RWPE2 (cell line): Measurements from ENCODE around the gene BCL3.

Experiments
- ATAC-seq: fragments of 200-7000 bp; cut with Tn5 transposase; 3 replicates; pipeline ENCODE4 v1.9.1; 2021; ENCODE audit warnings: low read depth
- DNase-seq: peaks from one replicate; pipeline ENCODE4 v3.0.0-alpha.2; 2020; ENCODE audit warnings: low spot score
- H3K27ac ChIP-seq: fragments of 450-650 bp; 2 replicates; pipeline ENCODE4 v1.5.1; 2017; ENCODE audit warnings: mild to moderate bottlenecking; ENCODE audit not compliant: poor library complexity, severe bottlenecking
- H3K27me3 ChIP-seq: fragments of 250-450 bp; sonication (Bioruptor Pico); 2 replicates; pipeline ENCODE4 v1.5.1; 2021; ENCODE audit warnings: mild to moderate bottlenecking, moderate library complexity; ENCODE audit not compliant: insufficient read depth, poor library complexity, severe bottlenecking
- H3K36me3 ChIP-seq: fragments of 250-450 bp; sonication (Bioruptor Pico); 2 replicates; pipeline ENCODE4 v1.5.1; 2020; ENCODE audit warnings: low read depth, mild to moderate bottlenecking, moderate library complexity
- H3K4me1 ChIP-seq: fragments of 250-450 bp; sonication (Bioruptor Pico); 2 replicates; pipeline ENCODE4 v1.5.1; 2021; ENCODE audit warnings: mild to moderate bottlenecking, moderate library complexity; ENCODE audit not compliant: insufficient read depth, poor library complexity, severe bottlenecking
- H3K4me3 ChIP-seq: fragments of 250-450 bp; sonication (Bioruptor Pico); 2 replicates; pipeline ENCODE4 v1.5.1; 2021; ENCODE audit warnings: mild to moderate bottlenecking, moderate library complexity; ENCODE audit not compliant: severe bottlenecking
- H3K9me3 ChIP-seq: fragments of 250-450 bp; sonication (Bioruptor Pico); 2 replicates; pipeline ENCODE4 v1.5.1; 2021; ENCODE audit warnings: mild to moderate bottlenecking, moderate library complexity; ENCODE audit not compliant: severe bottlenecking
- TF ChIP-seq, protein P1 (sequence below): fragments of 450-650 bp; IDR thresholded peaks from one replicate; pipeline ENCODE4 v1.5.1; 2017; ENCODE audit warnings: mild to moderate bottlenecking, moderate library complexity; ENCODE audit not compliant: poor library complexity, severe bottlenecking

Gene BCL3

DNA sequence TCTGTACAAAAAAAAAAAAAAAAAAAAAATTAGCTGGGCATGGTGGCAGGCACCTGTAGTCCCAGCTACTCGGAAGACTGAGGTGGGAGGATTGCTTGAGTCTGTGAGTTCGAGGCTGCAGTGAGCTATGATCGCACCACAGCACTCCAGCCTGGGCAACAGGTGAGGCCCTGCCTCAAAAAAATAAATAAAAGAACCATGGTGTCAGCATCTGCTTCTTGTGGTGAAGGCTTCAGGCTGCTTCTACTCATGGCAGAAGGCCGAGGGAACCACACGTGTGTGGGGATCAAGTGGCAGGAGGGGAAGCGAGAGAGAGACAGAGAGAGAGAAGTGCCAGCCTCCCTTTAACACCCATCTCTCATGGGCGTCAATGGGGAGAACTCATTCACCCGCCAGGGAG, 13.5 kb downstream of the BCL3 start:
- Histone ChIP-seq H3K4me3 (no peak overlapping the region), H3K9me3 (no peaks in the 10 kb centered on the region), H3K36me3 (peaks cover 19% of the 10 kb centered on the region), H3K4me1 (peaks cover 6% of the 10 kb centered on the region), H3K27ac (no peak overlapping the region), H3K27me3 (no peaks in the 10 kb centered on the region)
- TF ChIP-seq, protein P1, sequence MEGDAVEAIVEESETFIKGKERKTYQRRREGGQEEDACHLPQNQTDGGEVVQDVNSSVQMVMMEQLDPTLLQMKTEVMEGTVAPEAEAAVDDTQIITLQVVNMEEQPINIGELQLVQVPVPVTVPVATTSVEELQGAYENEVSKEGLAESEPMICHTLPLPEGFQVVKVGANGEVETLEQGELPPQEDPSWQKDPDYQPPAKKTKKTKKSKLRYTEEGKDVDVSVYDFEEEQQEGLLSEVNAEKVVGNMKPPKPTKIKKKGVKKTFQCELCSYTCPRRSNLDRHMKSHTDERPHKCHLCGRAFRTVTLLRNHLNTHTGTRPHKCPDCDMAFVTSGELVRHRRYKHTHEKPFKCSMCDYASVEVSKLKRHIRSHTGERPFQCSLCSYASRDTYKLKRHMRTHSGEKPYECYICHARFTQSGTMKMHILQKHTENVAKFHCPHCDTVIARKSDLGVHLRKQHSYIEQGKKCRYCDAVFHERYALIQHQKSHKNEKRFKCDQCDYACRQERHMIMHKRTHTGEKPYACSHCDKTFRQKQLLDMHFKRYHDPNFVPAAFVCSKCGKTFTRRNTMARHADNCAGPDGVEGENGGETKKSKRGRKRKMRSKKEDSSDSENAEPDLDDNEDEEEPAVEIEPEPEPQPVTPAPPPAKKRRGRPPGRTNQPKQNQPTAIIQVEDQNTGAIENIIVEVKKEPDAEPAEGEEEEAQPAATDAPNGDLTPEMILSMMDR, result no peak
- no peak for DNase-seq
- no peak for ATAC-seq

DNA sequence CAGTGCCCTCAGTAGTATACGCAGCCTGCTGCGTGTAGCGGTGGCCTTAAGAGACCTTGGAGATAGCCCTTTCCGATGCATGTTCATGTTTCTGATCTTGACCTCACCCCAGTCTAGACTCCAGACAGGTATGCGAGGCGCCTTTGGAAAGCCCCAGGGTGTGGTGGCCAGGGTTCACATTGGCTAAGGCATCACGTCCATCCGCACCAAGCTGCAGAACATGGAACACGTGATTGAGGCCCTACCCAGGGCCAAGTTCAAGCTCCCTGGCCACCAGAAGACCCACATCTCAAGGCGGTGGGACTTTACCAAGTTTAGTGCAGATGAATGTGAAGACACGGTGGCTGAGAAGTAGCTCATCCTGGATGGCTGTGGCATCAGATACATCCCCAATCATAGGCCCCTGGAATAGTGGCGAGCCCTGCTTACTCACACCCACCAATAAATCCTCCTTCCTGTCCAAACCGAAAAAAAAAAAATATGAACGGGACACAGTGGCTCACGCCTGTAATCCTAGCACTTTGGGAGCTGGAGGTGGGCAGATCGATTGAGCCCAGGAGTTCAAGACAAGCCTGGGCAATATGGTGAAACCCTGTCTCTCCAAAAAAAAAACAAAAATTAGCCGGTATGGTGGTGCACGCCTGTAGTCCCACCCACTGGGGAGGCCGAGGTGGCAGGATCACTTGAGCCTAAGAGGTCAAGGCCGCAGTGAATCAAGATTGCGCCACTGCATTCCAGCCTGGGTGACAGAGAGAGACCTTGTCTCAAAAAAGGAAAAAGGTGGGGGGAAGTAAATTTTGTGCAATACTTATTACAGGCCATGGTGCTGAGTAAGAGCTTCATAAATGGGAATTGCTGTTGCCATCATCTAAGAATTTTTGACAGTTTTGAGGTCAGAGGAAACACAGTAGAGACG, 16.8 kb downstream of the BCL3 start:
- Histone ChIP-seq H3K27ac (peak overlapping the region; percentile 49), H3K27me3 (no peaks in the 10 kb centered on the region), H3K9me3 (peaks cover 5% of the 10 kb centered on the region), H3K4me1 (peaks cover 6% of the 10 kb centered on the region), H3K4me3 (no peak overlapping the region), H3K36me3 (no peaks in the 10 kb centered on the region; the same call in 1 of the 2 replicates)
- TF ChIP-seq, protein P1, result no peak
- DNase-seq, result no peak
- peak; percentile 18 for ATAC-seq

DNA sequence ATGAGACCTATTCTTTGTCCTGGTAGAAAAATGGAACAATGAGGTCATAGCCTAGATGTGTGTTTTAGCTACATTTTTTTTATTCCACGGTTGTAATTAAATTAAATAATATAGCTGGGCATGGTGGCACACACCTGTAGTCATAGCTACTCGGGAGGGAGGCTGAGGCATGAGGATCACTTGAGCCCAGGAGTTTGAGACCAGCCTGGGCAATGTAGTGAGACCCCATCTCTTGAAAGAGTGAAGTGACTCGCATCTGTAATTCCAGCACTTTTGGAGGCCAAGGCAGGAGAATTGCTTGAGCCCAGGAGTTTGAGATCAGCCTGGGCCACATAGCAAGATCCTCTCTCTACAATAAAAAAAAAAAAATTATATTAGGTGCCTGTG, 17.4 kb downstream of the BCL3 start:
- peaks cover 8% of the 10 kb centered on the region for H3K4me1 ChIP-seq
- H3K27ac ChIP-seq, result peak overlapping the region; percentile 49
- H3K36me3 ChIP-seq, result no peaks in the 10 kb centered on the region
- no peaks in the 10 kb centered on the region for H3K27me3 ChIP-seq
- DNase-seq (no peak), ATAC-seq (no peak)
- H3K4me3 ChIP-seq, result no peak overlapping the region
- TF ChIP-seq, protein P1, result no peak
- H3K9me3 ChIP-seq, result peaks cover 5% of the 10 kb centered on the region

DNA sequence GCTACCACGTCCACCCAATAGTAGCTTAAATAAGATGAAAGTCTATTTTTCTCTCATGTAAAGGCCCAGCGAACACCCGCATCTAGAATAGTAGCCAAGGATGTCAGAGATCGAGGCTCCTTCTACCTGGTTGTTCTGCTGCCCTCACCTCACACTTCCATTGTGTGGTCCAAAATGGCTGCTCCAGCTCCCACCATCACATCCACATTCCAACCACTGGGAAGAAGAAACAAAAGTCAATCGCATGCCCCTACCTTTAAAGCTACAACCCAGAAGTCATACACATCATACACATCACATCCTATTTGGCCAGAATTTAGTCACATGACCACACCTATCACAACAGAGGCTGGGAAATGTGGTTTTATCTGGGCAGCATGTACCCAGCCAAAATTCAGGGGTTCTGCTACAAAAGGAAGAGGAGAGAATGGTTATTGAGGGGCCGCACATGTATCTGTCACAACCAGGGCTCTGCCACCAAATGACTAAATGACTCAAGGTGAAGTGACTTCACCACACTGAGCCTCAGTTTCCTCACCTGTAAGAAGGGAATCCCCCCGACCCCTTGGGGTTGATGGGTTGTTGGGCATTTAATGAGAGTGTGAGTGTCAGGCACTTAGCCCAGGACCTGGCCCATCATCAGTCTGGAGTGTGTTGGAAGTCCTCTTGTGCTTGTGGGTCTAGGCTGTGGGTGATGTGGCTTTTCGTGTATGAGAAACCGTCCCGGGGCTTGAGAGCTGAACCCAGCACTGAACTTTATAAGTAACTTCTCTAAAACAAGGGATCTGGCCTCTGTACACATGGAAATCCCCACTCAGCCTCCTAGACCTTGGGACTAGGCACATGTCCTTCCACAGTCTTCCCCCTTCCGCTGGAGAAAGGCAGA, 19.0 kb downstream of the BCL3 start:
- no peaks in the 10 kb centered on the region for H3K27me3 ChIP-seq
- ATAC-seq (no peak), DNase-seq (no peak)
- no peak overlapping the region for H3K27ac ChIP-seq
- no peaks in the 10 kb centered on the region for H3K36me3 ChIP-seq
- peaks cover 5% of the 10 kb centered on the region for H3K9me3 ChIP-seq
- peaks cover 9% of the 10 kb centered on the region for H3K4me1 ChIP-seq
- TF ChIP-seq, protein P1, result no peak
- H3K4me3 ChIP-seq, result no peak overlapping the region
